CD4-positive, alpha-beta T cell treated with Interleukin-4 for 4 hours (primary cell): Measurements from ENCODE around the gene SLC13A2.
"Not testable (repeated sequence)": the region's sequence is repeated elsewhere in the genome, so short reads cannot be mapped to it uniquely, and the experiment has no call there.

Experiments
- DNase-seq: peaks from one replicate; pipeline ENCODE4 v3.0.0-alpha.2; 2020

SLC13A2 gene

GRCh38 chr17:28518578-28518977 lies 45.1 kb downstream of the SLC13A2 start:
- no peak for DNase-seq

- DNase-seq = no peak
Observed at GRCh38 chr17:28519236-28519635, 45.8 kb downstream of the SLC13A2 start.

GRCh38 chr17:28520687-28521086 lies 47.2 kb downstream of the SLC13A2 start:
- no peak for DNase-seq

GRCh38 chr17:28521311-28522085 lies 48.1 kb downstream of the SLC13A2 start:
- DNase-seq = no peak

GRCh38 chr17:28522281-28522680 lies 48.8 kb downstream of the SLC13A2 start:
- DNase-seq = not testable (repeated sequence)

GRCh38 chr17:28523186-28523585 lies 49.7 kb downstream of the SLC13A2 start:
- no peak for DNase-seq

- no peak for DNase-seq
Observed at GRCh38 chr17:28523876-28524275, 50.4 kb downstream of the SLC13A2 start.

- no peak for DNase-seq
Observed at GRCh38 chr17:28524476-28525424, 51.3 kb downstream of the SLC13A2 start.

GRCh38 chr17:28526381-28526780 lies 52.9 kb downstream of the SLC13A2 start:
- no peak for DNase-seq

- DNase-seq = no peak
Observed at GRCh38 chr17:28527181-28527681, 53.8 kb downstream of the SLC13A2 start.

- no peak for DNase-seq
Observed at GRCh38 chr17:28527859-28528258, 54.4 kb downstream of the SLC13A2 start.

GRCh38 chr17:28528327-28529012 lies 55.0 kb downstream of the SLC13A2 start:
- DNase-seq = no peak

GRCh38 chr17:28529013-28529400 lies 55.6 kb downstream of the SLC13A2 start:
- no peak for DNase-seq

- DNase-seq = no peak
Observed at GRCh38 chr17:28530250-28530649, 56.8 kb downstream of the SLC13A2 start.

GRCh38 chr17:28530926-28531325 lies 57.5 kb downstream of the SLC13A2 start:
- no peak for DNase-seq

GRCh38 chr17:28532050-28532960 lies 58.9 kb downstream of the SLC13A2 start:
- no peak for DNase-seq

- no peak for DNase-seq
Observed at GRCh38 chr17:28533091-28533807, 59.8 kb downstream of the SLC13A2 start.

- DNase-seq = no peak
Observed at GRCh38 chr17:28534740-28535375, 61.4 kb downstream of the SLC13A2 start.

GRCh38 chr17:28536532-28537218 lies 63.2 kb downstream of the SLC13A2 start:
- DNase-seq = no peak

GRCh38 chr17:28537219-28537610 lies 63.8 kb downstream of the SLC13A2 start:
- no peak for DNase-seq
